Fibroblast of lung (primary cell): Measurements from ENCODE around the gene RASSF7. TPM values are rescaled to one million over a fixed set of nuclear protein-coding genes. Genes with fewer than 3 reads are reported as not detected.

ENCODE experiments used
- DNase-seq, 2 donors: peaks; one replicate each; pipeline versions ENCODE4 v3.0.0 to v3.0.0-alpha.2; 2010; ENCODE audit warnings: low read depth in 2 of 2
- H2AFZ ChIP-seq: 2 replicates; pipeline ENCODE4 v1.5.1; 2012; ENCODE audit warnings: low read length, control low read depth, inconsistent platforms
- H3K27ac ChIP-seq: 2 replicates; pipeline ENCODE4 v1.5.1; 2011; ENCODE audit warnings: low read length, control low read depth; ENCODE audit not compliant: insufficient read depth
- H3K27me3 ChIP-seq: 2 replicates; pipeline ENCODE4 v1.5.1; 2011; ENCODE audit warnings: mild to moderate bottlenecking, low read length; ENCODE audit not compliant: control insufficient read depth, insufficient read depth
- H3K36me3 ChIP-seq: 2 replicates; pipeline ENCODE4 v1.5.1; 2011; ENCODE audit warnings: low read length; ENCODE audit not compliant: control insufficient read depth, insufficient read depth
- H3K4me1 ChIP-seq: 2 replicates; pipeline ENCODE4 v1.5.1; 2011; ENCODE audit warnings: low read length; ENCODE audit not compliant: control insufficient read depth, insufficient read depth; ENCODE audit errors: extremely low read depth
- H3K4me2 ChIP-seq: 2 replicates; pipeline ENCODE4 v1.5.1; 2011; ENCODE audit warnings: low read length, control low read depth; ENCODE audit not compliant: insufficient read depth; ENCODE audit errors: extremely low read depth
- H3K4me3 ChIP-seq, 4 experiments: fragments of 200-600 bp in 1 of 4; sonication (generic) in 1 of 4; replicated peaks in 1 of 4; 2 replicates each; pipeline ENCODE4 v1.5.1; 2011 to 2016; ENCODE audit warnings: low read length in 4 of 4, low read depth in 3 of 4, mild to moderate bottlenecking in 3 of 4, control low read depth in 2 of 4, inconsistent platforms in 1 of 4, mixed read lengths in 1 of 4; ENCODE audit not compliant: insufficient read depth in 1 of 4; ENCODE audit errors: control extremely low read depth in 1 of 4
- H3K79me2 ChIP-seq: 2 replicates; pipeline ENCODE4 v1.5.1; 2012; ENCODE audit warnings: mild to moderate bottlenecking, low read length, inconsistent platforms; ENCODE audit not compliant: control insufficient read depth, insufficient read depth
- H3K9ac ChIP-seq: 2 replicates; pipeline ENCODE4 v1.5.1; 2011; ENCODE audit warnings: mild to moderate bottlenecking, low read length, control low read depth; ENCODE audit not compliant: insufficient read depth
- H3K9me3 ChIP-seq: 2 replicates; pipeline ENCODE4 v1.5.1; 2012; ENCODE audit warnings: low read depth, low read length; ENCODE audit not compliant: control insufficient read depth, insufficient read depth
- H4K20me1 ChIP-seq: 2 replicates; pipeline ENCODE4 v1.5.1; 2011; ENCODE audit warnings: low read length; ENCODE audit not compliant: control insufficient read depth, insufficient read depth; ENCODE audit errors: extremely low read depth
- EZH2 ChIP-seq: IDR thresholded peaks from 2 replicates; pipeline ENCODE4 v1.5.1; 2012; ENCODE audit warnings: low read length, control low read depth, mild to moderate bottlenecking; ENCODE audit errors: missing control alignments
- polyA plus RNA-seq, 2 donors: library from polyadenylated mRNA; depleted of rRNA in 1 of 2; stranded (reverse) in 1 of 2; unstranded in 1 of 2; fragments of >200 nt; gene quantifications; 2 replicates each; pipeline ENCODE4 v1.2.1, GENCODE V29; 2011 to 2012; ENCODE audit warnings: missing spikeins in 1 of 2
- total RNA-seq: library from RNA; depleted of rRNA; stranded (reverse); fragments of >200 nt; gene quantifications from 2 replicates; pipeline ENCODE4 v1.2.1, GENCODE V29; 2014
- TF ChIP-seq, protein P1 (sequence below), 2 donors: IDR thresholded peaks in 1 of 2; conservative IDR thresholded peaks in 1 of 2; 1 replicate in 1 of 2; 2 replicates in 1 of 2; pipeline ENCODE4 v1.5.1; 2011 to 2012; ENCODE audit warnings: low read length in 2 of 2, control low read depth in 1 of 2, inconsistent platforms in 1 of 2, low read depth in 1 of 2, mild to moderate bottlenecking in 1 of 2

RASSF7 gene
- total and polyA plus RNA-seq, 2 donors (not counting 1 experiment from before 2014, with no cell fraction given), result 1.6 to 2.8 TPM

DNA sequence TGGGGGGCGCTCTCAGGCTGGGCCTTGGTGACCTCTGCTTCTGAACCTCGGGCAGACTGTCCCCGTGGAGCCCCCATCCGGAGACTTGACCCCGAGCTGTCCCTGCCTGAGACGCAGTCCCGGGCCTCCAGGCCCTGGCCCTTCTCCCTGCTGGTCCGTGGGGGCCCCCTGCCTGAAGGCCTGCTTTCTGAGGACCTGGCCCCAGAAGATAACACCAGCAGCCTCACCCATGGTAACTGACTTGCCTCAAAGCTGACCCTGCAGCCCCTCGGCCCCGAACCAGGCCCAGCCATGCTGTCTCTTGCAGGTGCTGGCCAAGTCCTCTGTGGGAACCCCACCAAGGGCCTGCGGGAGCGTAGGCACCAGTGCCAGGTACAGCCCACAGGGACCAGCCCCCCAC lies 9.2 kb upstream of the RASSF7 start:
- H3K36me3 ChIP-seq, result no peaks in the 10 kb centered on the region
- no peaks in the 10 kb centered on the region for H3K4me1 ChIP-seq
- no peaks in the 10 kb centered on the region for H4K20me1 ChIP-seq
- no peak overlapping the region for H3K9ac ChIP-seq
- no peak overlapping the region for H3K27ac ChIP-seq
- H2AFZ ChIP-seq, result no peak overlapping the region
- no peak overlapping the region for H3K4me2 ChIP-seq
- H3K79me2 ChIP-seq, result no peaks in the 10 kb centered on the region
- H3K27me3 ChIP-seq, result peaks cover 20% of the 10 kb centered on the region
- no peak overlapping the region for H3K4me3 ChIP-seq
- TF ChIP-seq, protein P1, sequence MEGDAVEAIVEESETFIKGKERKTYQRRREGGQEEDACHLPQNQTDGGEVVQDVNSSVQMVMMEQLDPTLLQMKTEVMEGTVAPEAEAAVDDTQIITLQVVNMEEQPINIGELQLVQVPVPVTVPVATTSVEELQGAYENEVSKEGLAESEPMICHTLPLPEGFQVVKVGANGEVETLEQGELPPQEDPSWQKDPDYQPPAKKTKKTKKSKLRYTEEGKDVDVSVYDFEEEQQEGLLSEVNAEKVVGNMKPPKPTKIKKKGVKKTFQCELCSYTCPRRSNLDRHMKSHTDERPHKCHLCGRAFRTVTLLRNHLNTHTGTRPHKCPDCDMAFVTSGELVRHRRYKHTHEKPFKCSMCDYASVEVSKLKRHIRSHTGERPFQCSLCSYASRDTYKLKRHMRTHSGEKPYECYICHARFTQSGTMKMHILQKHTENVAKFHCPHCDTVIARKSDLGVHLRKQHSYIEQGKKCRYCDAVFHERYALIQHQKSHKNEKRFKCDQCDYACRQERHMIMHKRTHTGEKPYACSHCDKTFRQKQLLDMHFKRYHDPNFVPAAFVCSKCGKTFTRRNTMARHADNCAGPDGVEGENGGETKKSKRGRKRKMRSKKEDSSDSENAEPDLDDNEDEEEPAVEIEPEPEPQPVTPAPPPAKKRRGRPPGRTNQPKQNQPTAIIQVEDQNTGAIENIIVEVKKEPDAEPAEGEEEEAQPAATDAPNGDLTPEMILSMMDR (conservative IDR thresholded peaks at IDR 0.05 in 1 of 2, IDR thresholded peaks at IDR 0.05 in 1 of 2; ENCODE audit: low read depth in 1 of 2, low read length in 2 of 2), result no peak
- no peak for TF ChIP-seq EZH2
- no peaks in the 10 kb centered on the region for H3K9me3 ChIP-seq
- no peak for DNase-seq

DNA sequence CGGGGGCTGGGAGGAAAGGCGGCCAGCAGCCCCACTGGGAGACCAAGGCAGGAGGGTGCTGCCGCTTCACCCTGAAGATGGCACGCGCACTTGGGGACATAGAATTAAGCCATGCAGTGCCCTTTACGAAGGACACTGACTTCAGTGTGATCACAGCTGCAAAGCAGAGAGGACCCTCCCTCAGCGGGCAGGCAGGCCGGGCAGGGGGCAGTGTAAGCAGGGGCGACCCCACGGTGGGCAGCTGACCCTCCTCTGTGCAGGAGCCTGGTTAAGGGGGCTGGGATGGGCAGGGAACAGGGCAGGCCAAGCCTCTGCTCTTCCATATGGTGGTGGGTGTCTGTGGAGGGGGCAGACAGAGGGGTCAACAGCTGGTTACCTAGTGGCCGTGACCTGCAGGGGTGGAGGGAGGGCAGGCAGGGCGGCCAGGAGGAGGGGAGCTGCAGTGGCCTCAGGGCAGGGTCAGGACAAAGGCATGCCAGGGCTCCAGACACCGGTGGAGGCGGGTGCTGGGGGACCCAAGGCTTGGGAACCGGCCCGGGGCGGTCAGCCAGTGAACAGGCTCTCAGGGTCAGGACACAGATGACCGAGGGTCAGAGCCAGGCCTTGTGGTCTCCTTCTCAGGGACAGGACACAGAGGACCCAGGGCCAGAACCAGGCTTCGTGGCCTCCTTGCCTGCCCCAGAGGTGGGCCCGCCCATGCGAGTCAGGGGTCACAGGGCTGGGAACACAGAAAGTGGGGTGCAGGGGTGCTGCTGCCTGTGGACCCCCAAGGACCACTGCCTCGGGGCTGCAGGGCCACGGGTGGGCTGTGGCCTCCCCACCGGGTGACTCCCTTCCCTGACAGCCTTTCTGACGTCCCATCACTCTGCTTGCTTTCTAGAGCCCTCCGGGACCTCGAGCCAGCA lies 7.4 kb upstream of the RASSF7 start:
- Histone ChIP-seq H2AFZ (no peak overlapping the region), H3K27ac (no peak overlapping the region)

DNA sequence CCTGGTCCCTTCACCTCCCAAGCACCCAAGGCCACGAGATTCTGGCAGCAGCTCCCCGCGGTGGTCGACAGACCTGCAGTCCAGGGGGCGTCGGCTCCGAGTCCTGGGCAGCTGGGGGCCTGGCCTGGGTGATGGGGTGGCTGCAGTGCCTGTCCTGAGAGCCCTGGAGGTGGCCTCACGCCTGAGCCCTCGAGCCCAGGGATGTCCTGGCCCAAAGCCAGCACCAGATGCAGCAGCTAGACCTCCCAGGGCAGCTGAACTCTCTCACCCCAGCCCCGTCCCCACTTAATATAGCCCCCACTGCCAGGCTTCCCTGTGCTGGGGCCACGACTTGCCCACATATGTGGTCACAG lies 6.8 kb upstream of the RASSF7 start:
- H3K27me3 ChIP-seq, result peaks cover 33% of the 10 kb centered on the region
- no peak overlapping the region for H3K4me3 ChIP-seq
- no peak overlapping the region for H3K27ac ChIP-seq
- no peaks in the 10 kb centered on the region for H3K4me1 ChIP-seq
- no peaks in the 10 kb centered on the region for H3K9me3 ChIP-seq
- H4K20me1 ChIP-seq, result no peaks in the 10 kb centered on the region
- DNase-seq, result no peak
- H2AFZ ChIP-seq, result no peak overlapping the region
- no peak overlapping the region for H3K9ac ChIP-seq
- H3K4me2 ChIP-seq, result no peak overlapping the region
- no peaks in the 10 kb centered on the region for H3K36me3 ChIP-seq
- H3K79me2 ChIP-seq, result no peaks in the 10 kb centered on the region
- TF ChIP-seq, protein P1 (conservative IDR thresholded peaks at IDR 0.05 in 1 of 2, IDR thresholded peaks at IDR 0.05 in 1 of 2; ENCODE audit: low read depth in 1 of 2, low read length in 2 of 2), result no peak
- no peak for TF ChIP-seq EZH2

More for the DNA sequence above, 7.4 kb upstream of the RASSF7 start:
- Histone ChIP-seq H3K4me1 (no peaks in the 10 kb centered on the region), H3K27me3 (peaks cover 33% of the 10 kb centered on the region), H4K20me1 (no peaks in the 10 kb centered on the region), H3K9ac (no peak overlapping the region), H3K79me2 (no peaks in the 10 kb centered on the region), H3K36me3 (no peaks in the 10 kb centered on the region), H3K9me3 (no peaks in the 10 kb centered on the region), H3K4me2 (no peak overlapping the region), H3K4me3 (no peak overlapping the region)
- no peak for DNase-seq
- TF ChIP-seq EZH2, result no peak
- TF ChIP-seq, protein P1 (conservative IDR thresholded peaks at IDR 0.05 in 1 of 2, IDR thresholded peaks at IDR 0.05 in 1 of 2; ENCODE audit: low read depth in 1 of 2, low read length in 2 of 2), result no peak
